Measurements from ENCODE around the gene MUC20. TPM values are rescaled to one million over a fixed set of nuclear protein-coding genes. Genes with fewer than 3 reads are reported as not detected.
"Not testable (repeated sequence)": the region's sequence is repeated elsewhere in the genome, so short reads cannot be mapped to it uniquely, and the experiment has no call there.

The MUC20 gene
- total RNA-seq = 100 to 1,000 TPM; 110 to 115 TPM
- long read RNA-seq, transcript MUC20-204 (3 exons, 2,842 nt) = major isoform, 50 of 67 reads
- long read RNA-seq, partial matches to known transcripts = 1 of 67 reads
- long read RNA-seq, other reads (novel, unspliced or antisense) = 15 of 67 reads

- peak; percentile 75 for ATAC-seq
- DNase-seq = peak; percentile 76 to 91
- intact Hi-C loops (cut with DNase I, micrococcal nuclease) = not testable (repeated sequence)
Observed at GRCh38 chr3:195720831-195721506, at the start of gene MUC20. Gene MUC20 (plus strand): TSS chr3:195720978. CDS start chr3:195721008, 30 bp downstream.

GRCh38 chr3:195671283-195671682 lies 49.5 kb upstream of the MUC20 start:
- DNase-seq; ATAC-seq; intact Hi-C loops (cut with DNase I, micrococcal nuclease): not testable (repeated sequence)

GRCh38 chr3:195673711-195674110 lies 47.1 kb upstream of the MUC20 start:
- intact Hi-C loops (cut with DNase I, micrococcal nuclease); ATAC-seq; DNase-seq: not testable (repeated sequence)

GRCh38 chr3:195678391-195679015 lies 42.3 kb upstream of the MUC20 start:
- intact Hi-C loops (cut with DNase I, micrococcal nuclease); ATAC-seq; DNase-seq: not testable (repeated sequence)

- ATAC-seq; DNase-seq; intact Hi-C loops (cut with DNase I, micrococcal nuclease): not testable (repeated sequence)
Observed at GRCh38 chr3:195680690-195681089, 40.1 kb upstream of the MUC20 start.

- peak; percentile 56 for ATAC-seq
- intact Hi-C loops (cut with DNase I, micrococcal nuclease); DNase-seq: not testable (repeated sequence)
Observed at GRCh38 chr3:195681458-195682103, 39.2 kb upstream of the MUC20 start.

- DNase-seq; intact Hi-C loops (cut with DNase I, micrococcal nuclease); ATAC-seq: not testable (repeated sequence)
Observed at GRCh38 chr3:195682104-195682742, 38.6 kb upstream of the MUC20 start.

- intact Hi-C loops (cut with DNase I, micrococcal nuclease) = not testable (repeated sequence)
- ATAC-seq = peak; percentile 71
- DNase-seq = peak; percentile 59 to 68
Observed at GRCh38 chr3:195683722-195684526, 36.9 kb upstream of the MUC20 start.

GRCh38 chr3:195684527-195685257 lies 36.1 kb upstream of the MUC20 start:
- ATAC-seq = peak; percentile 81
- DNase-seq; intact Hi-C loops (cut with DNase I, micrococcal nuclease): not testable (repeated sequence)

- ATAC-seq; intact Hi-C loops (cut with DNase I, micrococcal nuclease); DNase-seq: not testable (repeated sequence)
Observed at GRCh38 chr3:195686537-195687208, 34.1 kb upstream of the MUC20 start.

- ATAC-seq (peak; percentile 30), DNase-seq (peak; percentile 70)
Observed at GRCh38 chr3:195687209-195687760, 33.5 kb upstream of the MUC20 start.

GRCh38 chr3:195688471-195689183 lies 32.2 kb upstream of the MUC20 start:
- peak in 1 of 2 donors; percentile 25 for DNase-seq
- ATAC-seq; intact Hi-C loops (cut with DNase I, micrococcal nuclease): not testable (repeated sequence)

More at GRCh38 chr3:195687209-195687760, 33.5 kb upstream of the MUC20 start:
- intact Hi-C loops (cut with DNase I, micrococcal nuclease) = not testable (repeated sequence)

- ATAC-seq; intact Hi-C loops (cut with DNase I, micrococcal nuclease): not testable (repeated sequence)
- peak in 1 of 2 donors; percentile 31 for DNase-seq
Observed at GRCh38 chr3:195689184-195690070, 31.4 kb upstream of the MUC20 start.

- DNase-seq (peak in 1 of 2 donors; percentile 22), ATAC-seq (no peak)
- intact Hi-C loops (cut with DNase I, micrococcal nuclease) = no loop called here
Observed at GRCh38 chr3:195690951-195691350, 29.8 kb upstream of the MUC20 start.
